ENCODE data around the gene XPO4.

Gene XPO4

DNA sequence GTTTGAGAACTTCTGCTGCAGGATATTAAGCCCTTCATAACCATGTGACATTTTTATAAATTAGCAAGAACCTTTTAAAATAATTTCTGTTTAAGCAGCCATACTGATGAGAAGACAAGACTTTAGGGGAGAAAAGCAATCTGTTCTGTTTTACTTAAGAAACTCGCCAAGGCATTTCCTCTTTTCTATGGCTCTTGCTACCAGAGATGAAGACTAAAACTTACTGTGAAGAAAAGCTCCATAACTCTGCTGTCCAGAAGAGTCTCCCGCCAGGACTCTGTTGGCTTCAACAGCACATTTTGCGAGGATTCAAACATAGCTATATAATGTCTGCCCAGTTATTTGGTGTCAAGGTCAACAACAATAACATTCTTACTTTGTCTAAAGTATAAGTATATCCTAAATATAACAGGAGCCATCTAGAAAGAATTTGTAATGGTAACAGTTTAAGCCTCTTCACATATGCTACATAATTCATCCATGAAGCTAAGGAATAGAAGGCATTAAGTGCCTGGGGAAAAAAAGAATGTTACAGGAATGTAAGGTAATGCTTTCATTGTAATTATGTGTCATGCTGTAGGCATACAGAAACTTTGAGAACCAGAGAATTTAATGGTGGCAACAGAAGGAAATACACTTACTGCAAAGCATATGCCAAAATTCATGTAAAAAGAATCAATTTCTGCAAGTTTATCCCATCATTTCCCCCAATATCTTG lies 75.5 kb downstream of the XPO4 start:
- no peak for DNase-seq

DNA sequence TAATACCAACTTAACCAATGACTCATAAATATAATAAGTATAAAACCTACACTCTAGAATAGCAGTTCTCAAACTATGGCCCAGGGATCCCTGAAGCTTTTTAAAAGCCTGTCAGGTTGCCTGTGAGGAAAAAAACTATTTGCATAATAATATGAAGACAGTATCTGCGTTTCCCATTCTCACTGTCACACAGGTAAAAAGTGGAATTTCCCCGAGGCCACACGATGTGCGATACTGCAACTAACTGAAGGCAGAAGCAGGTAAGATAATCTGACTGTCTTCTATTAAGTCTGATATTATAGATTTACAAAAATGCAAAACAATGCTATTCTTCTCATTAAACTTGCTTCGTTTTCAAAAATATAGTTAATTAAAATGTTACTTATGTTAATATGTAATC lies 76.2 kb downstream of the XPO4 start:
- DNase-seq = no peak

DNA sequence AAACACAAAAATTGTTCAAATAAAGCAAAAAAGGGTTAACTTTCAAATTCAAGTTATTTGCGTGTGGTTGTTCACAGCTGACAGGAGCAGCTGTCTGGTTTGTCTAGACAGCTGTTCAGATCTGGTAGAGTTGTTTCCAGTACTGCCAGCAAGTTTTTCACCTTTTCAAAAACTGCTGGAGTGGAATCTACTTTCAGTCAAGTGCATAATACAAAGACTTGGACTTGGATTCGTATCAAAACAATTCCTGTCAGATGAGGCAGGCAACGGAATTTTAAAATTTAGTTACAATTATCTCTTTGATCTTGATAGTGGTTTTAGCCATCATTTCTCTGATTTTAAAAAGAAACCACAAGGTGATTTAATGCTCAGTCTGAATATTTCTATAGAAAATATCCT lies 77.1 kb downstream of the XPO4 start:
- DNase-seq = no peak

DNA sequence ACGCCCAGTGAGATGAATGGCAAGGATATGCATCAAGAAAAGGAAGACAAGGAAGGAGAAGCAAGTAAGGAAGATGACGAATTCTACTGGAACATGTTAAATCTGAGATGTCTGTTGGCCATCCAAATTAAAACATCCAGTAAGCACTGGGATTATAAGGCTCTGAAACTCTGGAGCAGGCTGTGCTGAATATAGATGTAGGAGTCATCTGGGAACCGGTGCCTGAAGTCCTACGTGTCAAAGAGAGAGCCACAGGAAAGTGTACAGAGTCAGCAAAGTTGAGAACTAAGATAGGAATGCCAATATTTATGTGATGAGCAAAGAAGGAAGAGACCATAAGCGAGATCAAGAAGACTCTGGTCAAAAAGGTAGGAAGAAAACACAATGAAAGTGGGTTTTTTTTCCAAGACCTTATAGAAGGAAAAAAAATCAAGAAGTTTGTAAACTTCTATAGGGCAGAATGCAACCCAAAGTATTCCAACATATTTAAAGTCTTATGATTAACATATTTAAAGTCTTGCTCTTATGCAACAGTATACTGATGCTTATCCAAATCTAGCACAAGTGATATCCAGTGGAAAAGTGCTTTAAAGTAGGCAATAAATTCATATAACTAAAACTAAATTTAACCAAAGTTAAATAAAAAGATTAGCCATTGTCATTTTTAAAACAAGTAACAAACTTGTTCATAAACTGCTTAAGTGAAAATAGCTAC lies 77.6 kb downstream of the XPO4 start:
- DNase-seq = no peak

DNA sequence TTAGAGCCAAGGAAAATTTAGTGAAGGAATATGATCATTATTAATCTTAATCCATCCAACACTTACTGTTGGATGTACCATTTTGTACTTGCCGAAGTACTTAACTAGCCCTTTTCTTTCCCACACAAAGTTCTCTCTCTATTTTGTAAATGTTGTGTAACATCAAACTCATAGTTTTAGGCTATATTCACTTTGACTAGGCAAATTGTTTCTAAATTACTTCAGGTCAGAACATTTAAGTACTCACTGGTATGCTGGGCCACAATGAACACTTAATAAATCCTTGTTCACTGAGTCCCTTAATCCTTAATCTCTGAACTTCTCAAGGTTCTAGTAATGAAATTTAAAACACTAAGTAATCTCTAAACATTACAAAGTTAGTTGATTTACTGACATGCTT lies 79.5 kb downstream of the XPO4 start:
- DNase-seq = no peak

- DNase-seq = no peak
These were observed 80.1 kb downstream of the XPO4 start for GRCh38 chr13:20822406-20822805.

GRCh38 chr13:20819715-20820114 lies 82.8 kb downstream of the XPO4 start:
- DNase-seq = no peak

GRCh38 chr13:20815464-20815863 lies 87.1 kb downstream of the XPO4 start:
- DNase-seq = no peak

DNA sequence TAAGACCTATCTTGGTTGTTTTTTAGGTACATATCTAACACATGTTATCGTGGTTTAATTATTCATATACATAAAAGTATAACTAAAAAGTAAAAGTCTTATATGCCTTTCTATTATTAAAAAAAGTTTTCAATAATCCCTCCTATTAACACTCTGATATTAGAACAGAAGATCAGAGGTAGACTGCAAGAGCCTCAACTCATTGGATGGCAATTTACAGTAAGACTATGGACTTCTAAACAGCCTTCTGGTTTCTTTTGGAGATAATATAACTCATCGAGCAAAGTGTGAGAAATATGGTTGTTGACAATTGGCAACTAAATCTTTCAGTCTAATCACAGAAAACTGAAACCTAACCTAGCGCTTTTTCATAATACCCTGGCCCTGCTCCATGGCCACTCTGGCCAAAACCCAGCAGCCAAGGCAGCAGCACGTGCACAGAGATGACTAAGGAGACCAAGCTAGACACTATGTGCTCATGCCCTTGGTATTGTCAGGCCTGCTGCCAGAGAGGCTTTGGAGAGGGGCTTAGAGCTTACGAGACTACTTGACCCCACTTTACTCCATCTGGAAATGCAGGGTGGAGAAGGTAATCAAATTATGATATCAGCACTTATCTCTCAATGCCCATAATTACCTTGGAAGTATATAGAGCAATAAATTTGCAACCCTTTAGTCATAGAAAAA lies 88.2 kb downstream of the XPO4 start:
- no peak for DNase-seq

DNA sequence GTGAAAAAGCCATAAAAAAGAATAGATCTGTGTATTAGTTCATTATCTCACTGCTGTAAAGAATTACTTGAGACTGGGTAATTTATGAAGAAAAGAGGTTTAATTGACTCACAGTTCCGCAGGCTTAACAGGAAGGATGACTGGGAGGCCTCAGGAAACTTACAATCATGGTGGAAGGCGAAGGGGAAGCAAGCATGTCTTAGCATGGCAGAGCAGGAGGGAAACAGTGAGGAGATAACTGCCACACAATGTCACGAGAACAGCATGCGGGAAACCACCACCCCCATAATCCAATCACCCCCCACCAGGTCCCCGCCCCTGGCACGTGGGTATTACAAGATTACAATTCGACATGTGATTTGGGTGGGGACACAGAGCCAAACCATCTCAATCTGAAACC lies 89.7 kb downstream of the XPO4 start:
- DNase-seq = no peak

DNA sequence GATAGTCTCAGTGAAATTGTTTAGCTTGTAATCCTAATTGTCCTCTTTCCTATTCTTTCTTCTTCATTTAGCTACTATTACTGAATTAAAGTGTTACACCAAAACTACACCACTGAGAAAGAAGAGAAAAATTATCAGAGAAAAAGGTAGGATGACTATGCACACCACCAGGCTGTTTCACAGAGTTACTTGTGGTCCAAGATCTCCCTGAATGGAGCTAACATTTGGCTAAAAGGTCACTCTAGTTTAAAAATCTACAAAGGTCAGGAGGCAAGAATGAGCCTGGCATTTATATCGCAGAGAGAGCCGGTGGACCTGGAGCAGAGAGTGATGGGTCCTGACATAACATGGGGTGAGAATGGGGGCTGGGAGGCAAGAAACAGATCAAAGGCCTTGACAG lies 91.7 kb downstream of the XPO4 start:
- no peak for DNase-seq

DNA sequence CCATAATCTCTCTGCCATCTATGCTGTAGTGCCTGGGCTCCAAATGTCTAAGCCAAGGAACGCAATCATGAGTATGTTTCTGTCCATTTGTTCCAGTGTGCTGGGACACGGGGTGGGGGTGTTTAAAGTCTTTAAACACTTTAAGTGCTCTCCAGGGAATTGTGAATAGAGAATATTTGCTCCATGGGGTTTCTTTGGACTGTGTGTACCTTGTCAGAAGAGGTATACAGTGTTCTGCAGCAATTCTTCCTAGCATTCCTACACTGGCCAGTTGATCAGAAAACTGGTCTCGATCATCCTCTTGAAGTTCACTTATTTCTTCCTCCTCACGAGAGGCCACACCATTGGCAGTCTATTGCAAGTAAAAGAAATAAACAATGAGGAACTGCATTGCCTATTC lies 93.7 kb downstream of the XPO4 start:
- no peak for DNase-seq

GRCh38 chr13:20803180-20803965 lies 99.2 kb downstream of the XPO4 start:
- DNase-seq = no peak

GRCh38 chr13:20801707-20802106 lies 100.8 kb downstream of the XPO4 start:
- no peak for DNase-seq

GRCh38 chr13:20799726-20800416 lies 102.7 kb downstream of the XPO4 start:
- no peak for DNase-seq

- no peak for DNase-seq
These were observed 104.5 kb downstream of the XPO4 start for GRCh38 chr13:20798027-20798426.

DNA sequence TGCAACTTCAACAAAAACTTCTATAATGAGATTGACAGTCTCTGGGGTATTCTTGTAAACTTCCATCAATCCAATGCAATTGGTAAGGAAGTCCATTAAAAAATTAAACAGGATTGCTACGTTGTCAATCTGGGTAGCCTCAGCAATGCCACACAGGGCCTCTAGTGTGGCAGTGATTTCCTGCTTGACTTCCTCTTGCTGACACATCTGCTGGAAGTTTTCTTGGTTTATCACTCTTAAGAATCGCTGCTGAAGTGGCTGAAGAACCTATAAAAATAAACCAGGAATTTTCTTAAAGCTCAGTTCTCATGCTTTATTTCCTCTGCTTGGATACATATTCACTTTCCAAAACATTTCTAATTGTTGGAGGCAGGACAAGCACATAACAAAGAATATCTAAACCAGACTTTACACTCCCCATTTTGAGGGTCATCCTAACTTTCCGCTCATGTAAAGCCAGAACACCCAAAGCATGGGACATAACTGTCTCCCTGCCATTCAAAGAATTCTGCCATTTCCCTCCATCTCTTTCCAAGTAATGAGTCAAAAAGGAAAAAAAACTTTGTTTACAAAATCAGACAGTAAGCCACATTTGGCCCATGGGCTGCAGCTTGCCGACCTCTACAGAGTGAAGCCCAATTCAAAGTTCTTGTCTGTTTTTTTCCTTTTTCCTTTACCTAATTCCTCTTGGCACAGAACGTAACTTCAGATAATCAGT lies 105.6 kb downstream of the XPO4 start:
- DNase-seq = no peak

- no peak for DNase-seq
These were observed 112.9 kb downstream of the XPO4 start for GRCh38 chr13:20789665-20790064.

DNA sequence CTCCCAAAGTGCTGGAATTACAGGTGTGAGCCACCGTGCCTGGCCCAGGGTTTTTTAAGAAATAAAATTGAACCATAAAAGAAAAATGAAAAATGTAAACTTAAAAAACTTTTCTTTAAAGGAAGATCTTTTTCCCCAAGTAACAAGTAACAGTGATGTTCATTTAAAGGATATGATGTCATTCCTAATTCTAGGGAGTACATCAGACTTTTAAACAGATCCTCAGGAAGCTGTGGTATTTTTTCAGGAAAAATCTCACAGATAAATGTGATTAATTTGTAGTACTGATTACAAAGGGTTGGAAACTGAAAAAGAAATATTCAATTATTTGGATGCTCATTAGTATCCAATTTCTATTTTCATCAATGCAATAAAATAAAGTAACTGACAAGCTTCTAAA lies 114.2 kb downstream of the XPO4 start:
- no peak for DNase-seq

GRCh38 chr13:20787180-20787579 lies 115.4 kb downstream of the XPO4 start:
- DNase-seq = no peak

GRCh38 chr13:20782116-20782708 lies 120.3 kb downstream of the XPO4 start:
- no peak for DNase-seq

GRCh38 chr13:20780317-20780716 lies 122.2 kb downstream of the XPO4 start:
- DNase-seq = no peak

Data from DMS153 (cell line).